Motor neuron (in vitro differentiated cells): ENCODE results near the gene ZNF674. TPM values are rescaled to one million over a fixed set of nuclear protein-coding genes. Genes with fewer than 3 reads are reported as not detected.

ENCODE experiments used
- total RNA-seq, 8 experiments: library from RNA; unstranded; fragments of 300-600 nt; gene quantifications; 2 replicates each; pipeline versions ENCODE4 v1.2.3 to v1.2.4, GENCODE V29; 2022

The ZNF674 gene
- total RNA-seq, 8 experiments from 2014 or later = 4.0 to 9.4 (median 6.4) TPM

Other genes with a start within 250 kb of the ZNF674 start
- 10 to 100 TPM in 1 of 8 experiments, 1 to 10 TPM in 7; 1.0 to 36.7 (median 2.6) TPM for gene CHST7, start 28.3 kb upstream of the ZNF674 start, total RNA-seq
- gene SLC9A7, start 213.7 kb upstream of the ZNF674 start, total RNA-seq = 10 to 100 TPM in 4 of 8 experiments, 1 to 10 TPM in 4; 2.1 to 19.9 (median 8.7) TPM